NCI-H146 treated with DMSO at 0.1 percent for 48 hours (cell line): ENCODE data around the gene ZNHIT1.

Experiments used
- DNase-seq: peaks from one replicate; lab custom pipeline; 2025; ENCODE audit not compliant: unreplicated experiment; lab: John Stamatoyannopoulos, UW

ZNHIT1 gene

DNA sequence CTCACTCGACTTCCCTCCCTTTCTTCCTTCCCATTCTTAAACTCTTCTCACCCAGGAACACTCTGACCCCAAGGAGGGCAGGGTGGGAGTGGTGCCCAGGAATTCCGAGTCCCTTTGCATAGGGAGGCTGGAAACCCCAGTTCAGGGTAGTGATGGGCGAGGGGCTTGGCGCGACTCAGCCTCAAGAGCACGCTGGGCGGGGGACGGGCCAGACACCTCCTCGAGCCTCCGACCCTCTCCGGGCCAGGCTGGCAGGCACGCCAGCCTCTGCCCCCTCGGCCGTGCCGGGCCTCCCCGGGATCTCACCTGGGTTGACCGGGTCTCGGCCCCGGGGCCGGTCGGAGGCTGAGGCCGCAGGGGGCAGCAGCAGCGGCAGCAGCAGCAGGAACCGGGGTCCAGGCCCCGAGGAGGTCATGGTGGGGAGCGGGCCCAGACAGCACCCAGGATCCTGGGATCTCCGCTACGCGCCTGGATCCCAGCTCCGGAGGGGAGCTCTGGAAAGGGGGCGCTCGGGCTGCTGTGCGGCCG is 1.0 kb upstream of the ZNHIT1 start:
- no peak for DNase-seq

DNA sequence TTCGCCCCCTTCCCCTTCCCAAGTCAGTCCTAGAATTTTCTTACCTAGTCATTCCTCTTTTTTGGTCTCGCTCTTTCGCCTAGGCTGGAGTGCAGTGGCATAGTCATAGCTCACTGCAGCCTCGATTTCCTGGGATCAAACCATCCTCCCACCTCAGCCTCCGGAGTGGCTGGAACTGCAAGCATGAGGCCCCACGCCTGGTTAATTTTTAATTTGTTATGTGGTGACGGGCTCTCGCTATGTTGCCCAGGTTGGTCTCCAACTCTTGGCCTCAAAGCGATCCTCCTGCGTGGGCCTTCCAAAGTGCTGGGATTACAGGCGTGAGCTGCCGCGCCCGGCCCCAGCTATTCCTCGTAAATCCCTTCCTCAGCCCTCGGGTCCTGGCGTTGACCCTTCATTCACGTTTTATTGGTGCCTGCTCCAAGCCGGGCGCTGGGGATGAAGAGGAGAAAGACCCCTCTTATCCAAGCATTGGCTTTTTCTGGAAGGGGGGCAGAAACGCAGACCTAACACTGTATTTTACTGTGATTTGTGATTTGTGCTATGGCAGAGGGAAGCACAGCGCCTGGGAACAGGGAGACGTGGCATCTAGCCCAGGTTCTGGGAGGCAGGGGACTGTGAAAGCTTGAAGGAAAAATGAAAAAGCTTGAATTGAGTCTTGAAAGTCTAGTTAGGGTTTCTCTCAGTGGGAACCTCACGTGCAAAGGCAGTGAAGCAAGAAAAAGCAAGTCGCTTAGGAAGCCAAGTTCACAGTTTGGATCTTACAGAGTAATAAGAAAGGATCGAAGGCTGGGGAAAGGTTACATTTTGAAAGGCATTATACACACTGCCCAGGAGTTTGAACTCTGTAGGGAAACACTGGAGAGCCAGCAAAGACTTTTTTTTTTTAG is 516 bp downstream of the ZNHIT1 start:
- no peak for DNase-seq

DNA sequence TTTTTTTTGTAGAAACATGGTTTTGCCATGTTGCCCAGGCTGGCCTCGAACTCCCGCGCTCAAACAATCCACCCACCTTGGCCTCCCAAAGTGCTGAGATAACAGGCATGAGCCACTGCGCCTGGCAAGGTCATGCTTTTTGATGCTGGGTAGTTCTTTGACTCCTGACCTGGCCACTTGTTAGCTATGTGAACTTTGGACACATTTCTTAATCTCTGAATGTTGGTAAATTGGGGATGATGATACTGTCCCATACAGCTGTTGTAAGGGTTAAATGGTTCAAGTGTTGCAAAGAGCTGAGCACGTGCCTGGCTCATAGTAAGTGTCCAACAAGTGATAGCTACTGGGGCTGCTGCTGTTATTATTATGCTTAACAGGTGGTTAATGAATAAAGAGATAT is 2.3 kb downstream of the ZNHIT1 start:
- DNase-seq = no peak

DNA sequence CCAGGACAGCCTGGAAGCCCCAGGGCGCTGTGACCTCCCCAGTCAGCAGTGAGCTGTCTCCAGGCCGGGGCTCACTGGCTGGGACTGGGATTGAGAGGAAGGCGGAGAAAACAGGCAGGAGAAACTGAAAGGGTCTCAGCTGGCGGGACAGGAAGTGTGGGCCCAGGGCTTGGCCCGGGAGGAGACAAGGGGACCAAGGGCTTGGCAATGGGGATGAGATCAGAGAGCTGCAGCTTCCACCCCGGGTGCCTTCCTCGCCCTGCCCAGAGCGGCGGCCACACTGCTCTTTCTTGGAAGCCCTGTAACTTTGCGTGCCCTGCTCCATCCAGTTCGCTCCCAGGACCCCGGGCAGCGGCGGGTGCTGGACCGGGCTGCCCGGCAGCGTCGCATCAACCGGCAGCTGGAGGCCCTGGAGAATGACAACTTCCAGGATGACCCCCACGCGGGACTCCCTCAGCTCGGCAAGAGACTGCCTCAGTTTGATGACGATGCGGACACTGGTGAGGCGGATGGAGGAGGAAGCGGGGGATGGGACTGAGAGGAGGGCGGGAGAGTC is 4.4 kb downstream of the ZNHIT1 start:
- no peak for DNase-seq

DNA sequence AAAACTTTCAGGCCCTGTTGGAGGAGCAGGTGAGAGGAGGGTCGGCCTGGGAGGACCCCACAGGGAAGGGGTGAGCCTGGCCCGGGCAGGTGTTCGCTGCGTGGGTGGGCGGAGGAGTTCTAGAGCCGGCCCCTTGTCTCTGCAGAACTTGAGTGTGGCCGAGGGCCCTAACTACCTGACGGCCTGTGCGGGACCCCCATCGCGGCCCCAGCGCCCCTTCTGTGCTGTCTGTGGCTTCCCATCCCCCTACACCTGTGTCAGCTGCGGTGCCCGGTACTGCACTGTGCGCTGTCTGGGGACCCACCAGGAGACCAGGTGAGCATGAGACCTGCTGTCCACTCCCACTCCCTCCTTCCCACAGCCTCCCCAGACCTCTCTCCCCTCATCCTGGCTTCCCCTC is 5.6 kb downstream of the ZNHIT1 start:
- DNase-seq = no peak

DNA sequence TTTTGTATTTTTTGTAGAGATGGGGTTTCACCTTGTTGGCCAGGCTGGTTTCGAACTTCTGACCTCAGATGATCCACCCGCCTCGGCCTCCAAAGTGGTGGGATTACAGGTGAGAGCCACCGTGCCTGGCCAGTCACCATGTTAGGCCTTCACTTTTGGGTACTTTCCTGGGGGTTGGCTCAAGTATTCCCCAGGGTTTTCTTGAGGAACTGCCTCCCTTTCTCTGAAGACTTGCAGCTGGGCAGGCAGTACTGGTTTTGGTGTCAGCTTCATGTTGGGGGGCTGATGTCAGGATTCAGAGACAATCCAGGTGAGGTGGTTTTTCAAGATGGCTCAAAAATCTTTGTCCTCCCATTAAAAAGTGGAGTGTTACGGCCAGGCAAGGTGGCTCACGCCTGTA is 7.7 kb downstream of the ZNHIT1 start:
- no peak for DNase-seq

DNA sequence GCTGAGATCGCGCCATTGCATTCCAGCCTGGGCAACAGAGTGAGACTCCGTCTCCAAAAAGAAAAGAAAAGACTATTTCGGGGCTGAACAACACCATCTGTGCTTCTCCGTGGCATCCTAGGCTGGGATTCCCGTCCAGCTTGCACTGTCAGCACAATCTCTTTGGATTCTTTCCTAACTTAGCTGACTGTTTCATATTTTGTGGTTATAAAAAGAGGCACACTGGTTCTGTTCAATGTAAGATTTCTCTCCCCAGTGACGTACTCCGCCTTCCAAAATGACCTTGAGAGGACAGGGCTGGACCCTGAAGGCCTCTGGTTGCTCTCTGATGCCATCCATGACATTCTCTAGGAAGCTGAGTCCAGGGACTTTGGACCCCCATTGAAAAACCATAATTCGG is 8.8 kb downstream of the ZNHIT1 start:
- no peak for DNase-seq

DNA sequence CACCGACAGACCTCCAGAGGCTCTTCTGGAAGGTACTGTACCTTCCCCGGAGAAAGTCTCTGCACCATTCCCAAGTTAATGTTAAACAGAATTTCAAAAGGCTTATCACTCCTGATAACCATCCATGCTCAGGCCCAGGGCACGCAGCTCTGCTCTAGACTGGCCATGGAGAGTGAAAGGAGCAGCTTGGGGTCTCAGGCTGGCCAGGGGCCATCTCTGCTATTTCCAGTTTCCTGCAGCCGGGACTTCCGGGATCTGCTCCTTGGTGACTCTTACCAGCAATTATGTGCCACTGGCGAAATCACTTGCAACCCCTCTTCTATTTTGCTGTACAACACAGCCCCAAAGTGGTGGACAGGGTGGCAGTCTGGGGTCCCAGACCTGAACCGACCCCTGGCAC is 13.7 kb downstream of the ZNHIT1 start:
- no peak for DNase-seq

DNA sequence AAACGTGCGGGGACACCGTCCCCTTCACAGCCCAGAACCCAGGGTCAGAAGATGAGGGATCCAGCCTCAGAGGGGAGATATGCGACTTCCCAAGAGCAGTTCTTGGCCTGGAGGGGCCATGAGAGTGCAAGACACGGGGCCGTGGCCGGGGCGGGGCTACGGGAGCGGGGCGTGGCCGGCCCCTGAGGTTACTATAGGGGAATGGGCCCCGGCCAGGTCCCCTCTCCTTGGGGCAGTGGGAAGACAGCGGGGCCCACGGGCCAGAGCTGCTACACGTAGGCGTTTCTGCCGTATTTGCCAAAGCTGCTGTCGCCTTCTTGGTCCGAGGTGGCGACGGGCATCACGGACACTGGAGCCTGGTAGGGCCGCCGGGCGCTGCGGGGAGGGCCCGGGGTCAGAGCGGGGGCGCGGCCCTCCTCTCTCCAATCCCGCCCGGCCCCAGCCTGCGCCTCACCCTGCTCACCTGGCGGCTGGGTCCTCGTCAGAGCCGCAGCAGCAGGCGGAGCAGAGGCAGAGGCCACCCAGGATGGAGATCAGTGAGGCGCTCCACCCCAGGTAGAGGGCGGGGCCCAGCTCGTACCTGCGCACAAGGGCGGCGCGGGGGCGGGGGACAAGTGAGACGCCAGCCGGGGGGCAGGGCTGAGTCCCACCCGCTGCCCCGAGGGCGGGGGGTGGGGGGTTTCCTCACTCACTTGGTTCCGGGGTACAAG is 14.3 kb downstream of the ZNHIT1 start:
- peak; percentile 38 for DNase-seq

DNA sequence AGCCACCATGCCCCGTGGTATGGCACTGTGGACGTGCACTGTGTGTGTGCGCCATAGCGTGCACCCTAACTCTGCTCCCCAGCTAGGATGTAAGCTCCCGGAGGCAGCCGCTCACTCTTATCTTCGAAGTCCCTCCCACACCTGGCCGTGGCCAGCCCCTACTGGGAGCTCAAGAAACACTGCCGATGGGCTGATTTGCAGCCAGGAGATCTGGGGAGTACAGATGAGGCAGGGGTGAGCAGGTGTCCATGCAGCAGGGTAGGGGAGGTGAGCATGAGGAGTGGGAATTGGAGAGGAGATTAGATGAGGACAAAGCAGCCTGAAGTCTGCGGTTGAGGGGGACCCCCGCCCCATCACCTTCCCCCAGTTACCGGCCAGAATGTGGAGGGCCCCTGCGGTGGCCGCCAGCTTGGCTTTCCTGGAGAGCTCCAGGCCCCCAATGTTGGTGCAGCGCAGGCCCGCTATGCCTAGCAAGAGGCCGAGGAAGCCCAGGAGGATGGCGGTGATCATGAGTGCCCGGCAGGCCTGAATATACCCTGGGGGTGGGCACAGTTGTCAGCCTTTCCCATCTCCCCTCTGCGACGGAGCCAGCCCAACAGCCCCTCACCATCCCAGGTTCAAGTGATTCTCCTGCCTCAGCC is 16.1 kb downstream of the ZNHIT1 start:
- DNase-seq = no peak

DNA sequence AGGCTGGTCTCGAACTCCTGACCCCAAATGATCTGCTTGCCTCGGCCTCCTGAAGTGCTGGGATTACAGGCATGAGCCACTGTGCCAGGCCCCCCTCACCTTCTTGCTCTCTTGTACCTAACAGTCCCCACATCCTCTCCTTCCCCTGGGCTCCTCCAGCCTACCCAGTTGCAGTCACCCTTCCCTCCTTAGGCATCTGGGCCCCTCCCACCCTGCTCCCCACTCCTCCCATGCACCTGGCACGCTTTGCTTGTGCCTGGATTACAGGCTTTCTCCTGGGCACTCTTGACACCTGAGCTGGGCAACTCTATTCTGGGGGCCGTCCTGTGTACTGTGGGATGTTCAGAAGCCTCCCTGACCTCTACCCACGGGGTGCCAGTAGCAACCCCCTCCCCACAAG is 16.7 kb downstream of the ZNHIT1 start:
- no peak for DNase-seq

DNA sequence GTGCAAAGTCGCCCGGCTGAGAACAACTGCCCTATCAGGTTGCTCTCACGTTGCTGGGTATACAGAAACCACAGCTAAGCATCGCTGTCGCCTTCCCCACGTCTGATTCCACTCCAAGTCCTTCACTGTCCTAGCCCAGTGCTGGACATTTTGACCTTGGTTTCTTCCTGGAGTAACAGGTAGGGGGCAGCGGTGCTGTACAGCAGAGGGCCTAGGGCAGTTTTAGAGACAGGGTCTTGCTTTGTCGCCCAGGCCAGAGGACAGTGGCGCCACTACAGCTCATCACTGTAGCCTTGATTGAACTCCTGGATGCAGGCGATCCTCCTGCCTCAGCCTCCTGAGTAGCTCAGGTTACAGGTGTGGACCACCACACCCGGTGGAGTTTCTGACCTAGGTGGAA is 17.1 kb downstream of the ZNHIT1 start:
- DNase-seq = no peak

DNA sequence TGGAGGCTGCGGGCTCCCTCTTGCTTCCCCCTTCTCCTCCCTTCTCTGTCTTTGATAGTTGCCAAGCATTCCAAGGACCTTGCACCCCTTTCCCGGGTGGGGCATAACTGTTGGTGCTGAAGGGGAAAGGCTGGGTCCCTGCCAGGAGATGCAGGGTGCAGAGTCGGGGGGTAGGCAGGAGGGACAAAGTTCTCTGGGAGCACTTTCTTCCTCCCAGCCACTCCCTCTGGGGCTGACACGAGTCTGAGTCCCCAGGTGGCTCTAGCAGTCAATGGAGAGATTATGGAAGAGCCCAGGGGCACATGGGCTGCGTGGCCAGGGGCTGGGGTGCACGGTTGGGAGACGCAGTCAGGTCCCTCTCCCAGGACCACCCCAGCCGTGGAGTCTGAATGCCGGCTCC is 17.6 kb downstream of the ZNHIT1 start:
- DNase-seq = no peak

DNA sequence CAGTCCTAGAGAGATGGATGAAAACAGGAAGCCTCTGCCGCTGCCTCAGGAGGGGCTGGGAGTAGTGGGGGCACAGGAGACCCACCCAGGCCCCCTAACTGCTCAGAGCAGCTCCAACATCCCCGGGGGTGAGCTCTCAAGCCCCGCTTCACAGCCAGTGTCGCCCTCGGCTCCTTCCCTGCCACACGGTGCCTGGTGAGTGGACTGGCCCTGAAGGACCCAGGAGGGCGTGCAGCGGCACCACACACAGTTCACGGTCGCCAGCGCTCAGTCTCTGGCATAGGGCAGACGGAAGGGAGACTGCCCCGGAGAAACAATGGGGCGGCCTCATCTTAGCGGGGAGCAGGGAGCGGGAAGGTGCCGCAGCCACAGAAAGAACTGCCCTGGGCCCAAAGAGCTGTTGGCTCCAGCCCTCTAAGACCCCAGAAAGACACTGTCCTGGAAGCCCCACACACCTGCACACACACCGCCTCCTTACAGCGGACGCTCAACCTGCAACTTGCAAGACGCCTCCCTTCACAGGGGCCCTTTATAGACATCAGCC is 18.4 kb downstream of the ZNHIT1 start:
- DNase-seq = no peak

DNA sequence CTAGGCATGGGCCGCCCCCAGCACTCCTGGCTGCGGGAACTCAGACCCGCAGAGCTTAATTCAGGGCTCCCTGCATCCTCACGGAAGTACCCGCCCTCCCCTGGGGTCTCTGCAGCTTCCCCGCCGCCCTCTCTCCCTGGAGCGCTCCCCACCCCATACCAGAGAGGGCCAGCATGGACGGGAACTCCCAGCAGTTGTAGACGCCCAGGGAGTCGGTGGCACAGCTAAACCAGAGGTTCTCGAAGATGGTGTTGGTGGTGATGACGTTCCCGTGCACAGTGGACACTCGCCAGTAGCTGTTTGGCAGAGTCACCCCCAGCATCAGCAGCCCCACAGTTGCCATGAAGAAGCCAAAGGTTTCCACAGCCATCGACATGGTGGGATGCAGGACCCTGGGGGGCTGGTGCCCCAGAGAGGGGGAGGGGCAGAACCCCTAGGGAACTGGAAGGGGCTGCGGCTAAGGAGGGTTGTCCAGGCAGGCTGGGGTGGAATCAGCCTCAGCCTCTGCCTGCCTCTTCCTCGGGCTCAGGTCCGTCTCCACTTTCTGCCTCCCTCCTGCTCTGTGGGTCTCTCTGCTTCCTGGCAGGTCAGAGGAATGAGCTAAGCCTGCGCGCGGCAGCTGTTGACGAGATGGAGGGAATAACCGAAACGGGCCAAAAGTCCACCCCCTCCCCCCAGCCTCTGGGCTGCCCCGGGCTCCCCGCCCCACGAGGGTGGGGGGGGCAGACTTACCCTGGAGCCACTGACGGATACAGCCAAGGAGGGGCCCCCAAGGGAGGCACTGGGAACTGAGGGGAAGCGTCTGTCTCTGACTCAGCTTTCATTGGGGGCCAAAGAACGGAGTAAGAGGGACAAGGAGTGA is 19.5 kb downstream of the ZNHIT1 start, which contains the start of gene CLDN15:
CLDN15 (minus strand) TSS at position 597 of the 862 bp plus-strand sequence; CDS start at position 376, 221 bp downstream.
- no peak for DNase-seq

DNA sequence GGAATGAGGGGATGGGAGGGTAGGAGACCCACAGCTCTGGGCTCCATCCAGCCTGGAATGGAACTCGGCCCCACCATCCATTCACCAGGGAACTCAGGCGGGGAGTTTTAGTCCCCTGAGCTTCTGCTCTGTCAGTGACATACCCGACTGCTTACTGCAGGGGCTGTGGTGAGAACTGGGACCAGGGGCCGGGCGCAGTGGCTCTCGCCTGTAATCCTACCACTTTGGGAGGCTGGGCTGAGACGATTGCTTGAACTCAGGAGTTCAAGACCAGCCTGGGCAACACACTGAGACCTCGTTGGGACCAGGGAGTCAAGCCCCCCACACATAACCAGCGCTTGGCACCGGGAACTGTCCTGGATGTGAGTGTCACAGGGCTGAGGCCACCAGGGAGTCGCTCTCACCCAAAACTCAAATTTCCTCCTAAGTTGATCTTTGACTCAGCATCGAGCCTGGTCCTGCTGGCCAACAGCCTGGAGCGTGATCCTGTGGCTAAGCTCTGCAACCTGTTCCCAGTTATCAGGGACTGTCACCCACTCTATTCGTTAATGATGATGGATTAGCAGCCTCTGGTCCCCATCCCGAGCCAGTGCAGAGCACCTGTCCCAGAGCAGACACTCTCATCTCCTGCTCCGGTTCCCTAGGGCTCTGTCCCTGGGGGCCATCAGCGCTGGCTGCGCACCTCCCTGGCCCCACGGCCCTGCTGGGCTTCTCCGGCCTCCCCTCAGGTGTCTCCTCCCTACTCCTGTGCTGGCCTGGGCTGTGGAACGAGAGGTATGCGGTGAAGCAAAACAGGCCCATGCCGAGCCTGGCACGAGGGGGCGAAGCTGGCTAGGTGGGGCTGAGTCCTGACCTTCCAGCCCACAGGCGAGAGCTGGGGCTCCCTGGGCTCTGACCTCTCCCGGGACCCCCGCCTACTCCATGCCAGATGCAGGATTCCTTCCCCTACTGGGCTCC is 20.5 kb downstream of the ZNHIT1 start:
- DNase-seq = no peak

DNA sequence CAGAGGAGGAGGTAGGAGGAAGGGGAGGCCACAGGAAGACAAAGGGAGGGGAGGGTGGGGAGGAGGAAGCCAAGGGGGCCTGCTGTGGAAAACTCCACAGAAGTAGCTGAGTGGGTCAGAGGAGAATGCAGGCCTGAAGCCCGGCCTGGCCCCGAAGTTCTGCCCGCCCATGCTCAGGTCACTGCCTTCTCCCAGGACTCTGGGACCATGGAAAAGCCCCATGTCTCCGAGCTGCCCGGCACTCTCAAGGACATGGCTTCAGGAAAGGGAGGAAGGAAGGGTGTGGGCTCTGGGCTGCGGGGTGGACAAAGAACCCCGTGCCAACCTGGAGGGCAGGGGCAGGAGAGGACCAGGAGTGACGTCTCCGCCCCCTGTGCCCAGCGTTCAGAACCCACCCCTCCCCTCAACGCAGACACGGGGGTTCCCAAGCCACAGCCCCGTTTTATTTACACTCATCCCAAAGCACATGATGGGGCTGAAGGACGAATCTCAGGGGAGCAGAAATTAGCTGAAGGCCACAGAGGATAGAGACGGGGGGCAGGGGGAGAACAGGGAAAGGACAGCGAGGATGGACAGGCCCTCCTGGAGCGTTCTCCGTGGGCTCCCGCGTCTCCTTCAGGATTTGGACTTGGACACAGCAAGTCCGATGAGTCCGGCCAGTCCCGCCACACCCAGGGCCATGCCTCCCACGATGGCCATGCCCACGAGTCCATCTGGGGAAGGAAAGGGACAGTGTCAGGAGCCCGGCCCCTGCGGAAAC is 21.4 kb downstream of the ZNHIT1 start:
- DNase-seq = no peak

DNA sequence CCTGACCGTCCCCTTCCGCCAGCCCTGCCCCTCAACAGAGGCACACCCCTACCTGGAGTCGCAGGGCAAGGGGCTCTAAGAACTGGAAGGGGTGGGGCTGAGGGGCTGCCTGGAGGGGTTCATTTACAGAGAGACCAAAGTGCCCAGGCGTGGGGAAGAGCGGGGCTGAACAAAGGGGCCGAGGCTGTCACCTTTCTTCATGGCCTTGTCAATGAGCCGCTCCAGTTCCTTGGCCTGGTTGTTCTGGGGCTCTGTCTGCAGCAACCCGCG is 21.9 kb downstream of the ZNHIT1 start:
- DNase-seq = no peak
